ENCODE data around the gene SEPTIN6.

SEPTIN6 gene

GRCh38 chrX:119647552-119648420 is 45.2 kb downstream of the SEPTIN6 start:
- Histone ChIP-seq H3K9me3 (ENCODE audit: insufficient read depth, low read length) (no peaks in the 10 kb centered on the region), H3K27me3 (ENCODE audit: insufficient read depth, insufficient read length) (no peaks in the 10 kb centered on the region), H3K9ac (ENCODE audit: insufficient read length, low read depth) (no peak overlapping the region), H3K4me1 (ENCODE audit: insufficient read depth, insufficient read length) (no peaks in the 10 kb centered on the region), H3K36me3 (ENCODE audit: insufficient read depth, insufficient read length, low read length) (peaks cover 34% of the 10 kb centered on the region), H3K4me3 (ENCODE audit: insufficient read length, low read depth) (no peak overlapping the region)
- no peak for TF ChIP-seq ZNF274 (IDR thresholded peaks at IDR 0.05; ENCODE audit: low read depth, low read length)
- TF ChIP-seq YY1 (IDR thresholded peaks at IDR 0.05; ENCODE audit: insufficient read depth, insufficient read length): no peak
- no peak for TF ChIP-seq SUZ12 (IDR thresholded peaks at IDR 0.05; ENCODE audit: extremely low read depth, insufficient read depth, insufficient read length)
- DNase-seq (ENCODE audit: low read depth, low spot score): no peak

GRCh38 chrX:119647089-119647488 is 45.9 kb downstream of the SEPTIN6 start:
- Histone ChIP-seq H3K4me3 (ENCODE audit: insufficient read length, low read depth) (no peak overlapping the region), H3K9me3 (ENCODE audit: insufficient read depth, low read length) (no peaks in the 10 kb centered on the region), H3K27me3 (ENCODE audit: insufficient read depth, insufficient read length) (no peaks in the 10 kb centered on the region), H3K9ac (ENCODE audit: insufficient read length, low read depth) (no peak overlapping the region), H3K4me1 (ENCODE audit: insufficient read depth, insufficient read length) (no peaks in the 10 kb centered on the region), H3K36me3 (ENCODE audit: insufficient read depth, insufficient read length, low read length) (peaks cover 29% of the 10 kb centered on the region)
- TF ChIP-seq YY1 (IDR thresholded peaks at IDR 0.05; ENCODE audit: insufficient read depth, insufficient read length) (no peak), ZNF274 (IDR thresholded peaks at IDR 0.05; ENCODE audit: low read depth, low read length) (no peak), SUZ12 (IDR thresholded peaks at IDR 0.05; ENCODE audit: extremely low read depth, insufficient read depth, insufficient read length) (no peak)
- no peak for DNase-seq (ENCODE audit: low read depth, low spot score)

- no peak overlapping the region for H3K4me3 ChIP-seq (ENCODE audit: insufficient read length, low read depth)
- no peaks in the 10 kb centered on the region for H3K27me3 ChIP-seq (ENCODE audit: insufficient read depth, insufficient read length)
- H3K36me3 ChIP-seq (ENCODE audit: insufficient read depth, insufficient read length, low read length): peaks cover 29% of the 10 kb centered on the region
- no peak for DNase-seq (ENCODE audit: low read depth, low spot score)
- TF ChIP-seq SUZ12 (IDR thresholded peaks at IDR 0.05; ENCODE audit: extremely low read depth, insufficient read depth, insufficient read length) (no peak), ZNF274 (IDR thresholded peaks at IDR 0.05; ENCODE audit: low read depth, low read length) (no peak), YY1 (IDR thresholded peaks at IDR 0.05; ENCODE audit: insufficient read depth, insufficient read length) (no peak)
- no peaks in the 10 kb centered on the region for H3K4me1 ChIP-seq (ENCODE audit: insufficient read depth, insufficient read length)
- no peaks in the 10 kb centered on the region for H3K9me3 ChIP-seq (ENCODE audit: insufficient read depth, low read length)
- H3K9ac ChIP-seq (ENCODE audit: insufficient read length, low read depth): no peak overlapping the region
These were observed 46.5 kb downstream of the SEPTIN6 start for GRCh38 chrX:119646515-119646914.

GRCh38 chrX:119643696-119644095 is 49.3 kb downstream of the SEPTIN6 start:
- TF ChIP-seq SUZ12 (IDR thresholded peaks at IDR 0.05; ENCODE audit: extremely low read depth, insufficient read depth, insufficient read length): no peak
- TF ChIP-seq YY1 (IDR thresholded peaks at IDR 0.05; ENCODE audit: insufficient read depth, insufficient read length): no peak
- no peak for TF ChIP-seq ZNF274 (IDR thresholded peaks at IDR 0.05; ENCODE audit: low read depth, low read length)
- peaks cover 32% of the 10 kb centered on the region for H3K36me3 ChIP-seq (ENCODE audit: insufficient read depth, insufficient read length, low read length)

More at GRCh38 chrX:119643696-119644095, 49.3 kb downstream of the SEPTIN6 start:
- no peaks in the 10 kb centered on the region for H3K9me3 ChIP-seq (ENCODE audit: insufficient read depth, low read length)
- H3K4me1 ChIP-seq (ENCODE audit: insufficient read depth, insufficient read length): no peaks in the 10 kb centered on the region
- H3K4me3 ChIP-seq (ENCODE audit: insufficient read length, low read depth): no peak overlapping the region
- no peaks in the 10 kb centered on the region for H3K27me3 ChIP-seq (ENCODE audit: insufficient read depth, insufficient read length)
- DNase-seq (ENCODE audit: low read depth, low spot score): no peak
- H3K9ac ChIP-seq (ENCODE audit: insufficient read length, low read depth): no peak overlapping the region
